NCI-H1105 treated with DMSO at 0.1 percent for 48 hours (cell line): ENCODE measurements around the gene CFLAR.
A peak's percentile ranks its signal among the peaks of the same experiment; 100 is the strongest.

Experiments used
- DNase-seq: peaks from one replicate; lab custom pipeline; 2025; lab: John Stamatoyannopoulos, UW

CFLAR gene

GRCh38 chr2:201219328-201220096 lies 103.5 kb downstream of the CFLAR start:
- DNase-seq = no peak

- peak; percentile 64 for DNase-seq
These were observed 104.2 kb downstream of the CFLAR start for GRCh38 chr2:201220102-201220570.

- no peak for DNase-seq
These were observed 107.4 kb downstream of the CFLAR start for GRCh38 chr2:201223089-201224073.
